H9 (cell line): Measurements from ENCODE around the gene TYRP1. TPM values are rescaled to one million over a fixed set of nuclear protein-coding genes. Genes with fewer than 3 reads are reported as not detected.

Experiments
- DNase-seq: peaks from one replicate; pipeline ENCODE4 v3.0.0-alpha.2; 2017
- H2AFZ ChIP-seq: one replicate; pipeline ENCODE4 v1.6.1; 2013; ENCODE audit warnings: mild to moderate bottlenecking, low read length, control low read depth, moderate library complexity
- H2AK5ac ChIP-seq: 2 replicates; pipeline ENCODE4 v1.6.1; 2013; ENCODE audit warnings: low read length, control low read depth, mixed read lengths; ENCODE audit not compliant: insufficient read length
- H2BK120ac ChIP-seq: one replicate; pipeline ENCODE4 v1.6.1; 2013; ENCODE audit warnings: low read depth, mild to moderate bottlenecking, low read length, control low read depth, inconsistent platforms; ENCODE audit not compliant: poor library complexity, severe bottlenecking
- H2BK12ac ChIP-seq: 2 replicates; pipeline ENCODE4 v1.6.1; 2013; ENCODE audit warnings: low read length, control low read depth, mixed read lengths, low read depth; ENCODE audit not compliant: insufficient read length
- H2BK15ac ChIP-seq: 2 replicates; pipeline ENCODE4 v1.6.1; 2013; ENCODE audit warnings: low read depth, low read length, control low read depth
- H2BK20ac ChIP-seq: one replicate; pipeline ENCODE4 v1.6.1; 2013; ENCODE audit warnings: low read depth, mild to moderate bottlenecking, low read length, control low read depth, inconsistent platforms; ENCODE audit not compliant: poor library complexity, severe bottlenecking
- H2BK5ac ChIP-seq: 2 replicates; pipeline ENCODE4 v1.6.1; 2013; ENCODE audit warnings: low read length, control low read depth, mixed read lengths; ENCODE audit not compliant: insufficient read length
- H3K14ac ChIP-seq: 2 replicates; pipeline ENCODE4 v1.6.1; 2013; ENCODE audit warnings: low read length, control low read depth; ENCODE audit not compliant: insufficient read depth
- H3K18ac ChIP-seq: 2 replicates; pipeline ENCODE4 v1.6.1; 2013; ENCODE audit warnings: low read depth, mild to moderate bottlenecking, mixed read lengths, low read length, control low read depth; ENCODE audit not compliant: insufficient read length
- H3K23ac ChIP-seq: 2 replicates; pipeline ENCODE4 v1.6.1; 2013; ENCODE audit warnings: low read length, control low read depth, mixed read lengths, low read depth; ENCODE audit not compliant: insufficient read length
- H3K23me2 ChIP-seq: 2 replicates; pipeline ENCODE4 v1.6.1; 2013; ENCODE audit warnings: low read depth, mild to moderate bottlenecking, mixed read lengths, low read length, control low read depth; ENCODE audit not compliant: insufficient read length, poor library complexity, severe bottlenecking
- H3K27ac ChIP-seq: 2 replicates; pipeline ENCODE4 v1.5.1; 2013; ENCODE audit warnings: low read length, control low read depth, mixed read lengths, low read depth; ENCODE audit not compliant: insufficient read length
- H3K27me3 ChIP-seq: 2 replicates; pipeline ENCODE4 v1.6.1; 2013; ENCODE audit warnings: low read length, control low read depth, inconsistent platforms; ENCODE audit not compliant: insufficient read depth
- H3K4ac ChIP-seq: 2 replicates; pipeline ENCODE4 v1.6.1; 2013; ENCODE audit warnings: low read depth, mild to moderate bottlenecking, control low read depth, inconsistent platforms, low read length, moderate library complexity
- H3K4me1 ChIP-seq: 2 replicates; pipeline ENCODE4 v1.6.1; 2013; ENCODE audit warnings: low read length, control low read depth, inconsistent platforms; ENCODE audit not compliant: insufficient read depth
- H3K4me2 ChIP-seq: 2 replicates; pipeline ENCODE4 v1.6.1; 2013; ENCODE audit warnings: low read length, control low read depth, mixed read lengths; ENCODE audit not compliant: insufficient read length, insufficient read depth
- H3K56ac ChIP-seq: 2 replicates; pipeline ENCODE4 v1.6.1; 2013; ENCODE audit warnings: low read depth, mild to moderate bottlenecking, mixed read lengths, low read length, control low read depth; ENCODE audit not compliant: insufficient read length
- H3K79me1 ChIP-seq: 2 replicates; pipeline ENCODE4 v1.6.1; 2013; ENCODE audit warnings: low read depth, mild to moderate bottlenecking, moderate library complexity, low read length, control low read depth, inconsistent platforms; ENCODE audit not compliant: insufficient read depth, poor library complexity, severe bottlenecking
- H3K79me2 ChIP-seq: 2 replicates; pipeline ENCODE4 v1.6.1; 2013; ENCODE audit warnings: low read length, control low read depth, inconsistent platforms; ENCODE audit not compliant: insufficient read depth
- H3K9ac ChIP-seq: 2 replicates; pipeline ENCODE4 v1.6.1; 2013; ENCODE audit warnings: low read length, control low read depth, mixed read lengths; ENCODE audit not compliant: insufficient read length; ENCODE audit errors: extremely low read depth
- H3K9me3 ChIP-seq: one replicate; pipeline ENCODE4 v1.6.1; 2013; ENCODE audit warnings: low read depth, low read length, inconsistent platforms; ENCODE audit not compliant: control insufficient read depth
- H3T11ph ChIP-seq: one replicate; pipeline ENCODE4 v1.6.1; 2013; ENCODE audit warnings: mild to moderate bottlenecking, low read length, control low read depth, inconsistent platforms
- H4K20me1 ChIP-seq: one replicate; pipeline ENCODE4 v1.6.1; 2013; ENCODE audit not compliant: control insufficient read depth, insufficient read length, insufficient read depth
- H4K5ac ChIP-seq: 2 replicates; pipeline ENCODE4 v1.6.1; 2013; ENCODE audit warnings: low read depth, mild to moderate bottlenecking, mixed read lengths, low read length, control low read depth; ENCODE audit not compliant: insufficient read length
- H4K8ac ChIP-seq: replicated peaks from 2 replicates; pipeline ENCODE4 v1.6.1; 2013; ENCODE audit warnings: low read length, control low read depth, mixed read lengths, low read depth; ENCODE audit not compliant: insufficient read length
- H4K91ac ChIP-seq: 2 replicates; pipeline ENCODE4 v1.6.1; 2013; ENCODE audit warnings: low read depth, mild to moderate bottlenecking, moderate library complexity, mixed read lengths, low read length, control low read depth; ENCODE audit not compliant: insufficient read length
- H3K27ac Mint-ChIP-seq, 3 experiments: 2 replicates in 2 of 3; 3 replicates in 1 of 3; pipeline ENCODE4 v1.8.0; 2020 to 2021; ENCODE audit warnings: mixed read lengths in 3 of 3, mild to moderate bottlenecking in 1 of 3, moderate library complexity in 1 of 3
- H3K27me3 Mint-ChIP-seq: 2 replicates; pipeline ENCODE4 v1.8.0; 2021; ENCODE audit warnings: low read depth, mild to moderate bottlenecking, moderate library complexity, mixed read lengths
- H3K36me3 Mint-ChIP-seq, 3 experiments: 2 replicates in 2 of 3; 3 replicates in 1 of 3; pipeline ENCODE4 v1.8.0; 2020 to 2021; ENCODE audit warnings: low read depth in 3 of 3, mixed read lengths in 3 of 3; ENCODE audit not compliant: insufficient read depth in 1 of 3
- H3K4me1 Mint-ChIP-seq, 2 experiments: 2 replicates each; pipeline ENCODE4 v1.8.0; 2020; ENCODE audit warnings: mixed read lengths in 2 of 2
- H3K4me3 Mint-ChIP-seq, 2 experiments: 2 replicates in 1 of 2; 3 replicates in 1 of 2; pipeline ENCODE4 v1.8.0; 2020 to 2021; ENCODE audit warnings: mild to moderate bottlenecking in 2 of 2, mixed read lengths in 2 of 2, moderate library complexity in 1 of 2
- H3K9me3 Mint-ChIP-seq, 2 experiments: 2 replicates in 1 of 2; 3 replicates in 1 of 2; pipeline ENCODE4 v1.8.0; 2020; ENCODE audit warnings: mild to moderate bottlenecking in 2 of 2, mixed read lengths in 2 of 2, moderate library complexity in 1 of 2
- CTCF ChIP-seq: fragments of 200-600 bp; sonication (generic); conservative IDR thresholded peaks from 3 replicates; pipeline ENCODE4 v1.8.0; 2021; ENCODE audit warnings: antibody characterized with exemption, mild to moderate bottlenecking
- total RNA-seq: library from RNA; stranded (reverse); gene quantifications from 2 replicates; pipeline ENCODE4 v1.2.1, GENCODE V29; 2021

Gene TYRP1
- total RNA-seq, 1 experiment from 2014 or later = not detected

- Histone ChIP-seq H4K91ac (no peak overlapping the region), H2BK20ac (no peak overlapping the region), H3T11ph (no peak overlapping the region), H3K9me3 (no peaks in the 10 kb centered on the region), H2AFZ (no peak overlapping the region), H3K4ac (no peak overlapping the region), H3K56ac (no peak overlapping the region), H2BK15ac (no peak overlapping the region), H4K8ac (no peak overlapping the region), H4K5ac (no peak overlapping the region), H2BK5ac (no peak overlapping the region), H3K23me2 (no peaks in the 10 kb centered on the region), H3K27me3 (no peaks in the 10 kb centered on the region), H2AK5ac (no peak overlapping the region), H3K27ac (no peak overlapping the region), H2BK120ac (no peak overlapping the region), H2BK12ac (no peak overlapping the region), H4K20me1 (no peaks in the 10 kb centered on the region), H3K79me1 (no peaks in the 10 kb centered on the region), H3K23ac (no peak overlapping the region), H3K79me2 (no peaks in the 10 kb centered on the region), H3K18ac (no peak overlapping the region), H3K9ac (no peak overlapping the region), H3K4me1 (no peaks in the 10 kb centered on the region), H3K14ac (no peak overlapping the region), H3K4me2 (no peak overlapping the region)
- no peaks in the 10 kb centered on the region for H3K9me3 Mint-ChIP-seq
- H3K27me3 Mint-ChIP-seq = no peaks in the 10 kb centered on the region
- no peaks in the 10 kb centered on the region for H3K4me1 Mint-ChIP-seq
- DNase-seq = no peak
- H3K27ac Mint-ChIP-seq = no peak overlapping the region
- H3K4me3 Mint-ChIP-seq = no peak overlapping the region
- no peaks in the 10 kb centered on the region for H3K36me3 Mint-ChIP-seq
- no peak for TF ChIP-seq CTCF
Measured at GRCh38 chr9:12651125-12651524, 42.1 kb upstream of the TYRP1 start.
